Endothelial cell of umbilical vein (primary cell): ENCODE results near the gene OR2AE1. TPM values are rescaled to one million over a fixed set of nuclear protein-coding genes. Genes with fewer than 3 reads are reported as not detected.

Source experiments
- BruUV-seq: library from RNA; stranded (reverse); fragments of 400-500 nt; replicated peaks from 2 replicates; lab custom pipeline; 2021; lab: Mats Ljungman, UMichigan
- CTCF ChIA-PET: fragments of 300-600, 350-600 bp; sonication (Branson Sonifier 250); formaldehyde crosslinking; loops from one replicate; lab custom pipeline; 2021; ENCODE audit warnings: antibody characterized with exemption, inconsistent platforms; lab: Charles Lee
- POLR2A ChIA-PET: fragments of 300-600, 350-600 bp; sonication (Branson Sonifier 250); formaldehyde crosslinking; loops from one replicate; lab custom pipeline; 2021; ENCODE audit warnings: antibody characterized with exemption, inconsistent platforms; lab: Charles Lee
- DNase-seq: peaks from one replicate; pipeline ENCODE4 v3.0.0-alpha.2; 2011; ENCODE audit warnings: low read depth, low spot score
- FAIRE-seq: peaks from 2 replicates; lab custom pipeline; 2011; peaks lifted over from hg19 to GRCh38; lab: Jason Lieb, UNC
- H2AFZ ChIP-seq: 2 replicates; pipeline ENCODE4 v1.6.0; 2012; ENCODE audit warnings: low read depth, low read length, control low read depth, inconsistent platforms
- H3K27ac ChIP-seq: 2 replicates; pipeline ENCODE4 v1.5.1; 2011; ENCODE audit warnings: low read depth, mild to moderate bottlenecking, control low read depth, low read length, moderate library complexity; ENCODE audit not compliant: insufficient read depth
- H3K27me3 ChIP-seq, 2 experiments: 2 replicates each; pipeline versions ENCODE4 v1.6.0 to v1.6.1; 2011; ENCODE audit warnings: low read length in 2 of 2, mixed read lengths in 1 of 2; ENCODE audit not compliant: control insufficient read depth in 2 of 2, insufficient read depth in 2 of 2
- H3K36me3 ChIP-seq, 2 experiments: 2 replicates in 1 of 2; 3 replicates in 1 of 2; pipeline ENCODE4 v1.5.1; 2011; ENCODE audit warnings: low read length in 2 of 2, mild to moderate bottlenecking in 1 of 2, moderate library complexity in 1 of 2; ENCODE audit not compliant: control insufficient read depth in 2 of 2, insufficient read depth in 2 of 2; ENCODE audit errors: extremely low read depth in 1 of 2
- H3K4me1 ChIP-seq: 3 replicates; pipeline ENCODE4 v1.5.1; 2011; ENCODE audit warnings: mild to moderate bottlenecking, low read length; ENCODE audit not compliant: control insufficient read depth, insufficient read depth; ENCODE audit errors: extremely low read depth
- H3K4me2 ChIP-seq: 2 replicates; pipeline ENCODE4 v1.6.1; 2011; ENCODE audit warnings: low read length, control low read depth, mixed read lengths; ENCODE audit not compliant: insufficient read depth
- H3K4me3 ChIP-seq, 3 experiments: fragments of 200-600 bp in 1 of 3; sonication (generic), shearing (Covaris generic) in 1 of 3; replicated peaks in 1 of 3; 2 replicates each; pipeline ENCODE4 v1.5.1; 2011 to 2016; ENCODE audit warnings: control low read depth in 3 of 3, low read length in 3 of 3, mild to moderate bottlenecking in 2 of 3, inconsistent platforms in 1 of 3, low read depth in 1 of 3, moderate library complexity in 1 of 3; ENCODE audit not compliant: insufficient read depth in 1 of 3
- H3K79me2 ChIP-seq: 2 replicates; pipeline ENCODE4 v1.6.0; 2012; ENCODE audit warnings: low read length, inconsistent platforms; ENCODE audit not compliant: control insufficient read depth, insufficient read depth
- H3K9ac ChIP-seq: replicated peaks from 2 replicates; pipeline ENCODE3; 2011; ENCODE audit warnings: low read length, control low read depth; ENCODE audit not compliant: insufficient read depth; ENCODE audit errors: extremely low read depth
- H3K9me1 ChIP-seq: replicated peaks from 3 replicates; pipeline ENCODE4 v1.6.0; 2011; ENCODE audit warnings: mild to moderate bottlenecking, low read length; ENCODE audit not compliant: control insufficient read depth, insufficient read depth; ENCODE audit errors: extremely low read depth
- H3K9me3 ChIP-seq: replicated peaks from 2 replicates; pipeline ENCODE4 v1.5.1; 2012; ENCODE audit warnings: low read length, inconsistent platforms; ENCODE audit not compliant: control insufficient read depth, insufficient read depth
- H4K20me1 ChIP-seq: replicated peaks from 2 replicates; pipeline ENCODE3; 2011; ENCODE audit warnings: mild to moderate bottlenecking, low read length; ENCODE audit not compliant: control insufficient read depth, insufficient read depth; ENCODE audit errors: extremely low read depth
- EZH2 ChIP-seq: IDR thresholded peaks from 2 replicates; pipeline ENCODE4 v1.6.1; 2012; ENCODE audit warnings: borderline replicate concordance, low read depth, mild to moderate bottlenecking, moderate library complexity, low read length, inconsistent platforms; ENCODE audit not compliant: severe bottlenecking
- JUN ChIP-seq: IDR thresholded peaks from 2 replicates; pipeline ENCODE4 v1.6.1; 2011; ENCODE audit warnings: borderline replicate concordance, low read depth; ENCODE audit not compliant: insufficient read length, insufficient read depth
- MYC ChIP-seq: IDR thresholded peaks from one replicate; pipeline ENCODE4 v1.6.1; 2011; ENCODE audit warnings: mild to moderate bottlenecking, low read depth, low read length
- POLR2A ChIP-seq: IDR thresholded peaks from 2 replicates; pipeline ENCODE4 v1.6.1; 2012; ENCODE audit warnings: low read depth, mild to moderate bottlenecking, control low read depth, low read length
- POLR2AphosphoS5 ChIP-seq: IDR thresholded peaks from 2 replicates; pipeline ENCODE4 v1.6.1; 2012; ENCODE audit warnings: low read depth, mild to moderate bottlenecking, control low read depth, low read length, moderate library complexity; ENCODE audit not compliant: insufficient read depth
- dilution Hi-C: fragments of 300-500 bp; cut with MboI; formaldehyde crosslinking; loops from one replicate; pipeline ENCODE4 v1.15.0; 2019; ENCODE audit warnings: low sequenced_read_pairs; ENCODE audit not compliant: extremely low pct_ligation_motif_present
- intact Hi-C: fragments of 100-400 bp; cut with micrococcal nuclease; formaldehyde crosslinking; loops from one replicate; pipeline ENCODE4 v1.10.0; 2022
- polyA plus RNA-seq, 4 experiments: library from polyadenylated mRNA; depleted of rRNA in 3 of 4; stranded (reverse) in 3 of 4; unstranded in 1 of 4; fragments of >200 nt; gene quantifications; 2 replicates each; pipeline versions ENCODE4 v1.2.1 to v1.2.3, GENCODE V29; 2011 to 2012; ENCODE audit warnings: missing spikeins in 1 of 4
- total RNA-seq: library from RNA; stranded (reverse); gene quantifications from 2 replicates; pipeline ENCODE4 v1.2.3, GENCODE V29; 2021
- TF ChIP-seq, protein P1 (sequence below), 2 donors: IDR thresholded peaks; 1 replicate in 1 of 2; 2 replicates in 1 of 2; pipeline ENCODE4 v1.5.1; 2011; ENCODE audit warnings: low read length in 2 of 2, mild to moderate bottlenecking in 2 of 2, moderate library complexity in 2 of 2, control low read depth in 1 of 2, inconsistent platforms in 1 of 2, low read depth in 1 of 2; ENCODE audit not compliant: insufficient read depth in 1 of 2; ENCODE audit errors: extremely low read depth in 1 of 2
- TF ChIP-seq, protein P2 (sequence below): IDR thresholded peaks from 2 replicates; pipeline ENCODE4 v1.6.1; 2011; ENCODE audit not compliant: insufficient read depth, insufficient read length

Gene OR2AE1
- total and polyA plus RNA-seq, 2 donors (not counting 3 experiments of a cell fraction or from before 2014, with no cell fraction given) = 0.18 TPM; not detected in 1

DNA sequence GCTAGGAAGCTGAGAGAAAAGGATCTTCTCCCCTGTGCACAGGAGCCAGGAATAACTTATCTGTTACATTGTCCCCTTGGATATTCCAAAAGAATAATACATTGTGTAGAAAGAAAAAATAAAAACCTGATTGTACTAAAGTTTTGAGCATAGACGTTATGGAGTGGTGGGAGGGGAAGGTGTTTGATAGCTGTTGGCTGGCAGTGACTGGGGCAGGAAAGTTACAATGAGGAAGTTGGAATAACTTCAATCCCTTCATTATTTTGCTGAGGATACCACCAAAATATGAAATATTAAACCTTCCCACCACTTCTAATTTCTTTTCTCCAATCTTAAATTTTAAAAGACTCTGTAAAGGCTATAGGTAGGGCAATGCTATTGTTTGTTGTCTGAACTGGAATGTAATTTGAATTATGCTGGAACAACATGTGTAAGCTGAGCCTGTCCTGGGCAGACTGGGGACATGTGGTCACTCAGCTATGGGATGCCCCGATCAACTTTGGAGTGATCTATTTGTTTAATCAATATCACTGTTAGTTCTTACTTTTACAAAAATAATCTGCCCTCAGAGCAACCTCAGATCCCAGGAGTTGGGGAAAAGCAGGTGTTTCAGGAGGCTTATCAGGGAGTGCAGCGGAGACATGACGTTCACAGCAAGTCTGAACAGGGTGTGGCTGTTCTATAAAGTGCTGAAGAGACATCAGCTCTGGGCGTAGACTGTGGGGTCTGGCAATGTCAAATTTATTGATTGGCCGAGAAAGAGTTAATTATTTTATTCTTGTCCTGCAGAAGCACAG is 28.2 kb downstream of the OR2AE1 start:
- Histone ChIP-seq H3K9ac (no peak overlapping the region), H3K27ac (no peak overlapping the region), H3K4me2 (no peak overlapping the region), H3K27me3 (peaks cover 2 to 4% of the 10 kb centered on the region in 2 experiments), H3K4me1 (no peaks in the 10 kb centered on the region), H3K79me2 (no peaks in the 10 kb centered on the region), H4K20me1 (no peaks in the 10 kb centered on the region), H3K9me1 (no peaks in the 10 kb centered on the region), H3K9me3 (no peaks in the 10 kb centered on the region), H2AFZ (no peak overlapping the region), H3K36me3 (no peaks in the 10 kb centered on the region), H3K4me3 (no peak overlapping the region)
- FAIRE-seq (no peak), DNase-seq (no peak)
- intact Hi-C loops = no loop called here
- dilution Hi-C loops = no loop called here
- CTCF ChIA-PET = interaction anchor here (1.1 kb wide), 1 partner anchor 11 kb away, joined by 3 read pairs; no protein-coding TSS in a partner anchor
- POLR2A ChIA-PET = no interaction called here
- BruUV-seq = no TSS peak
- TF ChIP-seq POLR2A = no peak
- TF ChIP-seq JUN = no peak
- no peak for TF ChIP-seq POLR2AphosphoS5
- TF ChIP-seq MYC = no peak
- TF ChIP-seq, protein P1, sequence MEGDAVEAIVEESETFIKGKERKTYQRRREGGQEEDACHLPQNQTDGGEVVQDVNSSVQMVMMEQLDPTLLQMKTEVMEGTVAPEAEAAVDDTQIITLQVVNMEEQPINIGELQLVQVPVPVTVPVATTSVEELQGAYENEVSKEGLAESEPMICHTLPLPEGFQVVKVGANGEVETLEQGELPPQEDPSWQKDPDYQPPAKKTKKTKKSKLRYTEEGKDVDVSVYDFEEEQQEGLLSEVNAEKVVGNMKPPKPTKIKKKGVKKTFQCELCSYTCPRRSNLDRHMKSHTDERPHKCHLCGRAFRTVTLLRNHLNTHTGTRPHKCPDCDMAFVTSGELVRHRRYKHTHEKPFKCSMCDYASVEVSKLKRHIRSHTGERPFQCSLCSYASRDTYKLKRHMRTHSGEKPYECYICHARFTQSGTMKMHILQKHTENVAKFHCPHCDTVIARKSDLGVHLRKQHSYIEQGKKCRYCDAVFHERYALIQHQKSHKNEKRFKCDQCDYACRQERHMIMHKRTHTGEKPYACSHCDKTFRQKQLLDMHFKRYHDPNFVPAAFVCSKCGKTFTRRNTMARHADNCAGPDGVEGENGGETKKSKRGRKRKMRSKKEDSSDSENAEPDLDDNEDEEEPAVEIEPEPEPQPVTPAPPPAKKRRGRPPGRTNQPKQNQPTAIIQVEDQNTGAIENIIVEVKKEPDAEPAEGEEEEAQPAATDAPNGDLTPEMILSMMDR (IDR thresholded peaks at IDR 0.05; ENCODE audit: extremely low read depth in 1 of 2, insufficient read depth in 1 of 2, low read depth in 1 of 2, low read length in 2 of 2) = no peak
- TF ChIP-seq, protein P2, sequence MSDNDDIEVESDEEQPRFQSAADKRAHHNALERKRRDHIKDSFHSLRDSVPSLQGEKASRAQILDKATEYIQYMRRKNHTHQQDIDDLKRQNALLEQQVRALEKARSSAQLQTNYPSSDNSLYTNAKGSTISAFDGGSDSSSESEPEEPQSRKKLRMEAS = no peak
- no peak for TF ChIP-seq EZH2
